ENCODE data around the gene SYP. TPM values are rescaled to one million over a fixed set of nuclear protein-coding genes. Genes with fewer than 3 reads are reported as not detected.
"Not testable (repeated sequence)": the region's sequence is repeated elsewhere in the genome, so short reads cannot be mapped to it uniquely, and the experiment has no call there.

SYP gene
- total RNA-seq, 1 donor from 2014 or later, result 0.13 TPM

- DNase-seq (ENCODE audit: low read depth in 2 of 2), result peak; percentile 99
Measured at GRCh38 chrX:49190821-49191573, 9.0 kb downstream of the SYP start.

GRCh38 chrX:49189606-49190005, 10.4 kb downstream of the SYP start:
- DNase-seq (ENCODE audit: low read depth in 2 of 2), result no peak

- no peak for DNase-seq (ENCODE audit: low read depth in 2 of 2)
Measured at GRCh38 chrX:49188468-49189076, 11.4 kb downstream of the SYP start.

- no peak for DNase-seq (ENCODE audit: low read depth in 2 of 2)
Measured at GRCh38 chrX:49187526-49187925, 12.5 kb downstream of the SYP start.

DNA sequence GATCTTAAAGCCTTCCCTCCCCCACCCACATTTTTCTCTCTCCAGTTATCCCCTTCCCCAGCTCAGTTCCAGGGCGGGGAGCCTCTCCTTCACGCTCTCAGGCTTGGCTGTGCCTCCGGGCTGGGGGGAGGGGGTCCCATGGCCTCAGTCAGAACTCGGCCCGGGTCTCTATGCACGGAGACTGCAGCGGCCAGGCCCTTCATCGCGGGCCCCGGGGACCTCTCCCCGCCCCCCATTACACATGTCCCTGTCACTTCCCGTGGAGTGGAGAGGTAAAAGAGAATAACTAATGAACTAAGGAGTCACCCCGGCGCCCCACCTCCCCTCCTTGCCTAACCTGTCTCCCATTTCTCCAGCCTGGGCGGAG, 13.0 kb downstream of the SYP start:
- no peak for DNase-seq (ENCODE audit: low read depth in 2 of 2)

- peak; percentile 31 to 69 for DNase-seq (ENCODE audit: low read depth in 2 of 2)
Measured at GRCh38 chrX:49186125-49187027, 13.6 kb downstream of the SYP start, which contains the start of gene PRICKLE3. Gene PRICKLE3 (minus strand): TSS chrX:49186373. CDS start chrX:49186297, 76 bp downstream.

DNA sequence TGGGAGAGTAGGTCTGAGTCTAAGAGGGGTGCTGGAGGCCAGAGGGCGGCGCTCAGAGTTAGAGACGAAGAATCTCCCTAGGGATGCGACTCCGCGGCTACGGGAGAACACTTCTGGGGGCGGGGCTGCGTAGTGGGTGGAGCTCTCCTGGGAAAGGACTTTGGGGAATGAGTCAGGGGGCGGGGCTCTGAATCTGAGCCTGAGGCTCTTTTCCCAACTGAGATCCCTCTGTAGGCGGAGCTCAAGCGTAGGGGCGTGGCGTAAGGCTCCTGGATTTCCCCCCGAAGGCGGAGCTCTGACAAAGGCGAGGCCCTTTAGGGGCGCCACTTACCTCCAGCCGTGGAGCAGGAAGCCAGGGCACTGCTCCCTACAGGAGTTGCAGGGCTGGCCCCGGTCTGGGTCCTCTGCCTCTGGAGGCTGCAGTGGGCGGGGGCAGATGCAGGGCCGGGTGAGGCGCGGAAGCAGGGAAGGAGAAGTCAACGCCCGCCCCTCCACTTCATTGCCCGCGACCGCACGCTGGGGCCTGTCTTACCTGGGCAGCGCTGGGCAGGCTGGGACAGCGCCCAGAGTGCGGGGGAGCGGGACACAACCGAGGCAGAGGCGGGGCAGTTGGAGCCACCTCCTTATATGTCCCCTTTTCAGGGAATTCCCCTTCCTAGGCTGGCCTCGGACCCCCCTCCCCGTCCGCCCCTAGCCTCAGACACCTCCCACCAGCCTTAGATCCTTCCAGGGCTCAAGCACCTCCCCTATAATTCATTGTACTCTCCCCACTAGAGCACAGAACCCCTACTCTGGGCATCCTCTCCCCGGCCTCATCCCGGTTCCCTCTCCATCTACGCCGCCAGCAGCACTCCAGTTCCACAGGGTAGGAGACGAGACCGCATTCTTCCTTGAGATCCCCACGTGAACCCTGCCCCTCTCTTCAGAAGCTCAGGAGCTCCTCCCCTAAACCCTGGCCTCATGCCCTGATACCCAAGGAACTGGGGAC, 15.4 kb downstream of the SYP start:
- peak in 1 of 2 donors; percentile 86 for DNase-seq (ENCODE audit: low read depth in 2 of 2)

DNA sequence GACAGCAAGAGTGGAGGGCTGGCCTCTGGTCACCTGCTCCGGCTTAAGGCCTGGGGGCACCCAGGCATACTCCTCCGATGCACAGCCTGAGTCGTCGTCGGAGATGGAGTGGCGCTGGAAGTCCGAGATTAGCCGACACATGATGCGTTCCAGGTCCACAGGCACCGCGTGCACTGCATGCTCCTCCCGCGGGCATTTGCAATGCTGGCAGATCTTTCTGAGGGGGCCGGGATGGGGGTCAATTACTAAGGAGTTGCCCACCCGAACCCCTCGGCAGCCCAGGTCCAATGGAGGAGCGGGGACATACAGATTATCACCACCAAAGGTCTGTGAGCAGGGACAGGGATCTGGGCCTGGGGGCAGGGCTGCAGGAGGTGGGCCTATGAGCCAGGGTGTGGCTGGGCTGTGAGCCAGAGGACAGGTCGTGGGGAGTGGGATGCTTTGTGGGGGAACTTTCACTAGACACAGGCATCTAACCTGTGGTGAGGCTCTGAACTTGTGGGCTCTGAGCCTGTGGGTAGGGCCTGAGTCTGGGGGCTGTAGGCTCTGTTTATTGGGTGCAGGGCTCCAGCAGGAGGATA, 16.2 kb downstream of the SYP start:
- no peak for DNase-seq (ENCODE audit: low read depth in 2 of 2)

DNA sequence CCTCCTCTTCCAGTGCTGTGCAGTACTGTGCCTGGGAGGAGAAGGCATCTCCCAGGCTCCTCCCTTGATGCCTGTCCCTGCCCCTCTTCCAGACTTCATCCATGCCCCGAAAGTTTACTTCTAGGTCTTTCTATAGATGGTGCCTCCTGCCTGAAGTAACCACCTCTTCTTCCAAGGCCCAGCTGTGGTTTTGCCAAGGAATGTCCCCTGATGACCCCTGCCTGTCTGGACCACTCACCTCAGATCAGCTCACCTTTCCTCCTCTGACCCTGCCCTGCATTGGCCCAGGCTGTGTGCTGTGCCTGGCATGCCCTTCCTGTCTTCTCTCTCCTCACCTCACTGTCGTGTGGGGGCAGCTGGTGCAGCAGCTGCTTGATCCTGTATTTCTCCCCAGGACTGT, 20.6 kb downstream of the SYP start:
- DNase-seq (ENCODE audit: low read depth in 2 of 2), result no peak

- DNase-seq (ENCODE audit: low read depth in 2 of 2), result no peak
Measured at GRCh38 chrX:49178537-49178936, 21.5 kb downstream of the SYP start.

GRCh38 chrX:49177873-49178480, 22.0 kb downstream of the SYP start:
- no peak for DNase-seq (ENCODE audit: low read depth in 2 of 2)

GRCh38 chrX:49177338-49177833, 22.6 kb downstream of the SYP start:
- no peak for DNase-seq (ENCODE audit: low read depth in 2 of 2)

GRCh38 chrX:49176421-49177326, 23.3 kb downstream of the SYP start:
- no peak for DNase-seq (ENCODE audit: low read depth in 2 of 2)

- DNase-seq (ENCODE audit: low read depth in 2 of 2), result no peak
Measured at GRCh38 chrX:49175435-49176274, 24.3 kb downstream of the SYP start.

- peak in 1 of 2 donors; percentile 8 for DNase-seq (ENCODE audit: low read depth in 2 of 2)
Measured at GRCh38 chrX:49174723-49175122, 25.3 kb downstream of the SYP start.

DNA sequence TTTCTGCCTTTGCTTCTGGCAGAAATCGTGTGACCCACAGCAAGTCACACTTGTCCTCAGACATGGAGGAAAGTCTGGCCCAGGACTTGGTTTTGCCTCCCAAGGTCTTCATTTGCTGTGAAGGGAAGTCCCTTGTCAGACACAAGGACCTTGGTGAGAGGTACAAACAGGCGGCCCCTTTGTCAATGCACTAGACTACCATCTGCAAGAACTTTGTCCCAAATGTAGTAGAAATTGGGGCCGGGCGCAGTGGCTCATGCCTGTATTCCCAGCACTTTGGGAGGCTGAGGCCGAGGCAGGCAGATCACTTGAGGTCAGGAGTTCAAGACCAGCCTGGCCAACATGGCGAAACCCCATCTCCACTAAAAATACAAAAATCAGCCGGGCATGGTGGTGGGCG, 26.4 kb downstream of the SYP start:
- DNase-seq (ENCODE audit: low read depth in 2 of 2), result not testable (repeated sequence)

GRCh38 chrX:49172280-49172780, 27.7 kb downstream of the SYP start:
- DNase-seq (ENCODE audit: low read depth in 2 of 2), result peak in 1 of 2 donors; percentile 38

Data from dermis microvascular lymphatic vessel endothelial cell (primary cell).